HepG2 (cell line): ENCODE measurements around the gene MAN1A1. TPM values are rescaled to one million over a fixed set of nuclear protein-coding genes. Genes with fewer than 3 reads are reported as not detected.
A peak's percentile ranks its signal among the peaks of the same experiment; 100 is the strongest.

Source experiments
- CCAR2 ChIP-seq: fragments of 200-400 bp; formaldehyde crosslinking; optimal IDR thresholded peaks from 2 replicates; pipeline ENCODE3; 2018; ENCODE audit warnings: low read depth, mild to moderate bottlenecking, low read length, moderate library complexity
- EP300 ChIP-seq, 3 experiments: sonication (generic) in 1 of 3; formaldehyde crosslinking in 1 of 3; IDR thresholded peaks; 2 replicates each; pipeline versions ENCODE4 v1.5.1 to v1.6.1; 2011 to 2020; ENCODE audit warnings: low read depth in 2 of 3, low read length in 2 of 3, borderline replicate concordance in 1 of 3, improper control_type of control experiment in 1 of 3, mild to moderate bottlenecking in 1 of 3, missing genetic modification reagents in 1 of 3, moderate library complexity in 1 of 3
- ETV5 ChIP-seq: IDR thresholded peaks from 2 replicates; pipeline ENCODE4 v1.6.1; 2018; ENCODE audit warnings: missing biosample characterization, missing genetic modification reagents, inconsistent platforms, borderline replicate concordance
- FOXK2 ChIP-seq: fragments of 450-650 bp; IDR thresholded peaks from 2 replicates; pipeline ENCODE4 v1.6.1; 2016
- GATA4 ChIP-seq: sonication (generic); IDR thresholded peaks from 2 replicates; pipeline ENCODE4 v1.6.1; 2016; ENCODE audit warnings: antibody characterized with exemption, low read depth, borderline replicate concordance
- GATAD1 ChIP-seq: IDR thresholded peaks from 2 replicates; pipeline ENCODE4 v1.6.1; 2016; ENCODE audit warnings: missing genetic modification reagents, missing compliant biosample characterization
- HDAC1 ChIP-seq: sonication (generic); formaldehyde crosslinking; IDR thresholded peaks from 2 replicates; pipeline ENCODE4 v1.5.1; 2020; ENCODE audit warnings: mild to moderate bottlenecking, missing genetic modification reagents
- HDAC6 ChIP-seq: fragments of 200-600 bp; sonication (generic); IDR thresholded peaks from 2 replicates; pipeline ENCODE4 v1.7.0; 2017; ENCODE audit warnings: mild to moderate bottlenecking, antibody characterized with exemption, low read length, low read depth
- JUNB ChIP-seq: sonication (generic); formaldehyde crosslinking; IDR thresholded peaks from 2 replicates; pipeline ENCODE4 v1.8.0; 2022; ENCODE audit warnings: missing genetic modification reagents, mild to moderate bottlenecking, borderline replicate concordance
- KMT2B ChIP-seq: IDR thresholded peaks from 2 replicates; pipeline ENCODE4 v1.6.1; 2016; ENCODE audit warnings: missing genetic modification reagents, missing compliant biosample characterization
- NFKBIZ ChIP-seq: IDR thresholded peaks from 2 replicates; pipeline ENCODE4 v1.6.1; 2018; ENCODE audit warnings: missing genetic modification reagents, missing compliant biosample characterization
- NKX3-1 ChIP-seq: sonication (generic); formaldehyde crosslinking; IDR thresholded peaks from 2 replicates; pipeline ENCODE4 v1.5.0; 2020; ENCODE audit warnings: missing genetic modification reagents
- PHF21A ChIP-seq: sonication (generic); formaldehyde crosslinking; IDR thresholded peaks from 2 replicates; pipeline ENCODE4 v1.5.0; 2020; ENCODE audit warnings: mild to moderate bottlenecking, missing genetic modification reagents
- POGZ ChIP-seq: sonication (generic); formaldehyde crosslinking; IDR thresholded peaks from 2 replicates; pipeline ENCODE4 v1.4.0; 2020; ENCODE audit warnings: mild to moderate bottlenecking, missing genetic modification reagents
- SIX4 ChIP-seq: sonication (generic); formaldehyde crosslinking; IDR thresholded peaks from 2 replicates; pipeline ENCODE4 v1.4.0; 2020; ENCODE audit warnings: missing genetic modification reagents
- SKIL ChIP-seq: sonication (generic); formaldehyde crosslinking; IDR thresholded peaks from 2 replicates; pipeline ENCODE4 v1.8.0; 2022; ENCODE audit warnings: missing genetic modification reagents, mild to moderate bottlenecking, moderate library complexity, borderline replicate concordance
- SOX13 ChIP-seq, 3 experiments: fragments of 450-650 bp in 1 of 3; sonication (generic) in 1 of 3; formaldehyde crosslinking in 1 of 3; IDR thresholded peaks in 2 of 3; conservative IDR thresholded peaks in 1 of 3; 2 replicates each; pipeline versions ENCODE4 v1.5.0 to v1.6.1; 2016 to 2020; ENCODE audit warnings: antibody characterized with exemption in 1 of 3, mild to moderate bottlenecking in 1 of 3, missing compliant biosample characterization in 1 of 3, missing genetic modification reagents in 1 of 3, moderate library complexity in 1 of 3
- SOX6 ChIP-seq, 2 experiments: fragments of 450-650 bp in 1 of 2; sonication (generic) in 1 of 2; formaldehyde crosslinking in 1 of 2; IDR thresholded peaks; 2 replicates each; pipeline versions ENCODE4 v1.4.0 to v1.6.1; 2017 to 2020; ENCODE audit warnings: antibody characterized with exemption in 1 of 2, mild to moderate bottlenecking in 1 of 2, missing genetic modification reagents in 1 of 2
- ZIK1 ChIP-seq: sonication (generic); formaldehyde crosslinking; IDR thresholded peaks from 2 replicates; pipeline ENCODE4 v1.5.0; 2020; ENCODE audit warnings: mild to moderate bottlenecking, low read depth, missing genetic modification reagents, borderline replicate concordance
- ZNF792 ChIP-seq: IDR thresholded peaks from 2 replicates; pipeline ENCODE4 v1.6.1; 2016
- ZNF879 ChIP-seq: sonication (generic); formaldehyde crosslinking; IDR thresholded peaks from 2 replicates; pipeline ENCODE4 v1.8.1; 2023; ENCODE audit warnings: missing genetic modification reagents
- ZSCAN31 ChIP-seq: sonication (generic); formaldehyde crosslinking; IDR thresholded peaks from 2 replicates; pipeline ENCODE4 v1.5.0; 2020; ENCODE audit warnings: low read depth, mild to moderate bottlenecking, missing genetic modification reagents
- polyA plus RNA-seq, 8 experiments: library from polyadenylated mRNA; depleted of rRNA in 3 of 8; stranded (reverse) in 7 of 8; unstranded in 1 of 8; fragments of >200 nt; fragmentation: Illumina TruSeq in 4 of 8; extraction: Trizol in 4 of 8; gene quantifications; 2 replicates each; pipeline versions ENCODE4 v1.2.1 to v1.2.3, GENCODE V29; 2011 to 2016; ENCODE audit warnings: low read depth in 4 of 8, missing spikeins in 1 of 8, mixed read lengths in 1 of 8; ENCODE audit not compliant: insufficient read depth in 1 of 8
- total RNA-seq, 5 experiments: library from RNA; depleted of rRNA; stranded (reverse); fragments of >200 nt; fragmentation: Illumina TruSeq; extraction: Trizol; gene quantifications; 2 replicates each; pipeline ENCODE4 v1.2.3, GENCODE V29; 2016; ENCODE audit warnings: low read depth in 1 of 5
- TF ChIP-seq, protein P1 (sequence below): sonication (generic); formaldehyde crosslinking; IDR thresholded peaks from 2 replicates; pipeline ENCODE4 v1.5.0; 2020; ENCODE audit warnings: missing genetic modification reagents
- TF ChIP-seq, protein P2 (sequence below), 2 experiments: fragments of 450-650 bp in 1 of 2; sonication (generic) in 1 of 2; formaldehyde crosslinking; IDR thresholded peaks; 2 replicates each; pipeline versions ENCODE4 v1.5.0 to v1.8.0; 2020 to 2022; ENCODE audit warnings: mild to moderate bottlenecking in 1 of 2, missing genetic modification reagents in 1 of 2

MAN1A1 gene
- total and polyA plus RNA-seq, 2 of the 13 experiments (the other 11 are each of a cell fraction or from before 2014, with no cell fraction given), result 156 to 236 TPM

- TF ChIP-seq, protein P1, sequence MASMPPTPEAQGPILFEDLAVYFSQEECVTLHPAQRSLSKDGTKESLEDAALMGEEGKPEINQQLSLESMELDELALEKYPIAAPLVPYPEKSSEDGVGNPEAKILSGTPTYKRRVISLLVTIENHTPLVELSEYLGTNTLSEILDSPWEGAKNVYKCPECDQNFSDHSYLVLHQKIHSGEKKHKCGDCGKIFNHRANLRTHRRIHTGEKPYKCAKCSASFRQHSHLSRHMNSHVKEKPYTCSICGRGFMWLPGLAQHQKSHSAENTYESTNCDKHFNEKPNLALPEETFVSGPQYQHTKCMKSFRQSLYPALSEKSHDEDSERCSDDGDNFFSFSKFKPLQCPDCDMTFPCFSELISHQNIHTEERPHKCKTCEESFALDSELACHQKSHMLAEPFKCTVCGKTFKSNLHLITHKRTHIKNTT, result no peak
- TF ChIP-seq ZNF879 (CRISPR knock-in tag) (no peak), GATA4 (no peak), FOXK2 (no peak), JUNB (peak; percentile 88), HDAC6 (no peak), ETV5 (peak; percentile 78; the same call in 1 of the 2 replicates), NFKBIZ (0 out of 2 replicates have a peak, but pooled peaks have one; percentile 41), NKX3-1 (CRISPR knock-in tag) (no peak), SKIL (0 out of 2 replicates have a peak, but pooled peaks have one; percentile 24), EP300 (IDR thresholded peaks at IDR 0.05; ENCODE audit: low read depth in 2 of 2, low read length in 2 of 2) (peak in 1 of 2 experiments; percentile 85; a peak in 2 of 4 replicates), EP300 (CRISPR knock-in tag; IDR thresholded peaks at IDR 0.05; ENCODE audit: borderline replicate concordance) (peak; percentile 62; the same call in 1 of the 2 replicates), ZNF792 (peak; percentile 100), SIX4 (no peak), SOX6 (IDR thresholded peaks at IDR 0.05) (no peak), SOX6 (CRISPR knock-in tag; IDR thresholded peaks at IDR 0.05) (peak; percentile 64; the same call in 1 of the 2 replicates), PHF21A (no peak), ZSCAN31 (CRISPR knock-in tag) (no peak), GATAD1 (CRISPR knock-in tag) (peak; percentile 55; the same call in 1 of the 2 replicates), POGZ (peak; percentile 75; the same call in 1 of the 2 replicates), SOX13 (IDR thresholded peaks at IDR 0.05) (0 out of 2 replicates have a peak, but pooled peaks have one; percentile 19), SOX13 (CRISPR knock-in tag; conservative IDR thresholded peaks at IDR 0.05 in 1 of 2, IDR thresholded peaks at IDR 0.05 in 1 of 2) (peak in 1 of 2 experiments; percentile 54; a peak in 1 of 4 replicates), KMT2B (CRISPR knock-in tag) (no peak), CCAR2 (no peak), HDAC1 (peak; percentile 48; the same call in 1 of the 2 replicates), ZIK1 (CRISPR knock-in tag) (no peak)
- TF ChIP-seq, protein P2, sequence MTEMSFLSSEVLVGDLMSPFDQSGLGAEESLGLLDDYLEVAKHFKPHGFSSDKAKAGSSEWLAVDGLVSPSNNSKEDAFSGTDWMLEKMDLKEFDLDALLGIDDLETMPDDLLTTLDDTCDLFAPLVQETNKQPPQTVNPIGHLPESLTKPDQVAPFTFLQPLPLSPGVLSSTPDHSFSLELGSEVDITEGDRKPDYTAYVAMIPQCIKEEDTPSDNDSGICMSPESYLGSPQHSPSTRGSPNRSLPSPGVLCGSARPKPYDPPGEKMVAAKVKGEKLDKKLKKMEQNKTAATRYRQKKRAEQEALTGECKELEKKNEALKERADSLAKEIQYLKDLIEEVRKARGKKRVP (CRISPR knock-in tag; IDR thresholded peaks at IDR 0.05), result peak in 1 of 2 experiments; percentile 61; a peak in 2 of 4 replicates
These were observed 202.2 kb downstream of the MAN1A1 start (continued) for GRCh38 chr6:119147101-119148053.
